Airway epithelial cell (primary cell): ENCODE measurements around the gene NAALAD2. TPM values are rescaled to one million over a fixed set of nuclear protein-coding genes. Genes with fewer than 3 reads are reported as not detected.

ENCODE experiments used
- total RNA-seq: library from RNA; depleted of rRNA; stranded (reverse); fragments of >200 nt; gene quantifications from 2 replicates; pipeline ENCODE4 v1.2.3, GENCODE V29; 2015

NAALAD2 gene
- total RNA-seq: not detected in 2 replicates

DNA sequence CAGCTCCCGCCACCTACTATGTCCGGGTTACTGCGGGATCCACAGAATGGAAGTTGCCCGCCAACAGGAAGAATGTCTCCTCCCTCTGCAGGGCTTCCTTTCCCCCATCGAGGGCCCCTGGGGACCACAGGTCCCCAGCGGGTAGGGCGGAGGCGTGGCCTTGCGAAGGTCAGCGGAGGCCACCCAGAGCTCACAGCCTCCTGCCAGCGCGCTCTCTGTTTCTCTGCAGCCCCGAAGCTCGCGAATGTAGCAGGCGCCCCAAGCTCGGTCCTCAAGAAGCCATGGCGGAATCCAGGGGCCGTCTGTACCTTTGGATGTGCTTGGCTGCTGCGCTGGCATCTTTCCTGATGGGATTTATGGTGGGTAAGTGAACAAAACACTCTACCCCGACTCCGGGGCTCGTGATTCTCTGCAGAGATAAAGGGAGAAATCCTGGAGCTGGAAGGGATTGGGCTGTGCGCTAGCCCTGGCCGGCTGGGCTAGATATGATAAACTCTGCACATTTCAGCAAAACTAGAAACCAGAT is at the start of gene NAALAD2:
TSS of gene NAALAD2 (plus strand) at position 186 of the 526 bp plus-strand sequence. CDS start at position 282, 96 bp downstream.

DNA sequence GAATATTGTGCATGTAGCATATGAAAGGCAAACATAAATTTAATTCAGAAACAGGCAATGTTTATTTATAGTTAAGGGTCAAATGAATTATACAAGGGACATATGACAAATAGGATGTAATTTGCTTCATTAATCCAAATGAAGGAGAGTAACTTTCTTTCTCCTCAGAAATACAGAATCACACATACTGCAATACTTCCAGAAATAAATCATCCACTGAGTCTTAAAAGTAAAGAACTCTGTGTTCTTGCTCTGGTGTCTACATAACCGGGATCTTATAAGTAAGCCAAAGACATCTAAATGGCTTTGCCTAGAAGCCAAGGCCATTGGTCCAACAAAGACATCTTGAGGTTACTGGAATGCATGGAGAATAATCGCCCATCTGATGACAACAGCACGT is 48.8 kb upstream of the NAALAD2 start, which contains the start of gene UBTFL1:
TSS of gene UBTFL1 (plus strand) at position 301 of the 400 bp plus-strand sequence. CDS start at position 301, 0 bp downstream.

DNA sequence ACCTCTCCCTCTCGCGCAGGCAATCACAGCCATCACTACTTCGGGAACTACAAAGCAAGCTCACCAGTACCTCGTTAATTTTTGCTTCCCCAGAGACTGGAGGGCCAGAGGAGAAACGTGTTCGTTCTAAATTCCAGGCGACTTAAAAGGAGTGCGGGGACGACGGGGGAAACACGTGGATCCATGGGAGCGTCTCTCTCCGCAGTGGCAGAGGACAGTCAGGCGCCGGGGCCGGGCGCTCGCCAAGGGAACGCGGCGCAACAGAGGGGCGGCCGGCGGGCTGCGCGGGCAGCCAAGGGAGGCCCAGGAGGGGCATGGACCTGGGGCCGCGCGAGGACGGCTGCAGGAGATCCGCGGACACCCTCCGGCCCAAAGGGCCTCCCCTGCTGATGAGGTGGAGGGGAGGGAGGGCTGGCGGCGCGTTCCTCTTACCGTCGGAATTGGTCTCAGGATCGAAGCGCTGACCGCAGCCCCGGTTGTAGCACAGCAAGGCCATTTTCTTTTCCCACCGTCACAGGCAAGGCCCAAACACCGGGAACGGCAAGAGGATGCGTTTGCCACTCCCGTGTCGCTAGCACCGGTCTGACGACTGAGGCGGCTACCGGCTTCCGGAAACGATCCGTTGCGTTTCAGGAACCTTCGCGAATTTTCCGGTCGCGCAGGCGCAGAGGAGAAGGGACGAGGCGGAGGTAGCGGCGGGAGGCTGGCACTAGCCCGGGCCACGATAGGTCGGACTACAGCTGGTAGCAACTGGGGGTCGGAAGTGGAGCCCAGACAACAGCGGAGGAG is 88.2 kb downstream of the NAALAD2 start, which contains the start of gene CHORDC1:
TSS of gene CHORDC1 (minus strand) at position 591 of the 789 bp plus-strand sequence. CDS start at position 496, 95 bp downstream.

Other genes with a start within 250 kb of the NAALAD2 start
- gene TRIM49D1, start 212.4 kb upstream of the NAALAD2 start, total RNA-seq: not detected in 2 replicates
- gene TRIM49D2, start 210.6 kb upstream of the NAALAD2 start, total RNA-seq: not detected in 2 replicates
- gene TRIM64, start 168.6 kb upstream of the NAALAD2 start, total RNA-seq: not detected in 2 replicates
- not detected in 2 replicates for gene TRIM49C, start 103.6 kb upstream of the NAALAD2 start, total RNA-seq
- gene UBTFL1, start 48.7 kb upstream of the NAALAD2 start, total RNA-seq: not detected in 2 replicates
- gene CHORDC1, start 88.4 kb downstream of the NAALAD2 start, total RNA-seq: 26.3 and 39.4 TPM in 2 replicates